Mesenchymal stem cell (in vitro differentiated cells and primary cell): ENCODE measurements around the gene MRPL34.

Experiments used
- DNase-seq: peaks from one replicate; pipeline ENCODE4 v3.0.0-alpha.2; 2013
- H2AFZ ChIP-seq: one replicate; pipeline ENCODE4 v1.6.1; 2013; ENCODE audit warnings: low read depth, mild to moderate bottlenecking, control low read depth, inconsistent platforms, low read length, moderate library complexity
- H2AK5ac ChIP-seq: 2 replicates; pipeline ENCODE4 v1.6.1; 2013; ENCODE audit warnings: low read length, moderate library complexity, mild to moderate bottlenecking, inconsistent platforms; ENCODE audit not compliant: severe bottlenecking
- H2BK120ac ChIP-seq: one replicate; pipeline ENCODE4 v1.6.1; 2013; ENCODE audit warnings: low read depth, mild to moderate bottlenecking, inconsistent platforms, low read length, moderate library complexity
- H2BK12ac ChIP-seq, 2 experiments: one replicate each; pipeline ENCODE4 v1.6.1; 2013; ENCODE audit warnings: inconsistent platforms in 2 of 2, low read length in 2 of 2, mild to moderate bottlenecking in 2 of 2, moderate library complexity in 2 of 2, control low read depth in 1 of 2
- H2BK15ac ChIP-seq: one replicate; pipeline ENCODE4 v1.6.1; 2013; ENCODE audit warnings: mild to moderate bottlenecking, low read depth, inconsistent platforms; ENCODE audit not compliant: poor library complexity, severe bottlenecking
- H2BK5ac ChIP-seq: 2 replicates; pipeline ENCODE4 v1.6.1; 2013; ENCODE audit warnings: low read depth, mild to moderate bottlenecking, low read length, control low read depth, inconsistent platforms; ENCODE audit not compliant: poor library complexity, severe bottlenecking
- H3K14ac ChIP-seq, 2 experiments: one replicate each; pipeline ENCODE4 v1.6.1; 2013; ENCODE audit warnings: inconsistent platforms in 2 of 2, low read length in 2 of 2, control low read depth in 1 of 2, mild to moderate bottlenecking in 1 of 2, moderate library complexity in 1 of 2
- H3K18ac ChIP-seq, 2 experiments: one replicate each; pipeline ENCODE4 v1.6.1; 2013; ENCODE audit warnings: inconsistent platforms in 2 of 2, low read length in 2 of 2, control low read depth in 1 of 2, low read depth in 1 of 2, mild to moderate bottlenecking in 1 of 2
- H3K23ac ChIP-seq, 2 experiments: one replicate each; pipeline ENCODE4 v1.6.1; 2013; ENCODE audit warnings: inconsistent platforms in 2 of 2, low read length in 2 of 2, mild to moderate bottlenecking in 2 of 2, moderate library complexity in 2 of 2, control low read depth in 1 of 2
- H3K27ac ChIP-seq: 2 replicates; pipeline ENCODE4 v1.5.1; 2013; ENCODE audit warnings: mild to moderate bottlenecking, moderate library complexity, low read length, control low read depth, inconsistent platforms; ENCODE audit not compliant: poor library complexity, severe bottlenecking
- H3K27me3 ChIP-seq, 2 experiments: 2 replicates each; pipeline versions ENCODE4 v1.6.1 to v1.7.0; 2013; ENCODE audit warnings: low read length in 2 of 2, mild to moderate bottlenecking in 2 of 2, moderate library complexity in 2 of 2, control low read depth in 1 of 2, inconsistent platforms in 1 of 2; ENCODE audit not compliant: control insufficient read depth in 1 of 2, insufficient read depth in 1 of 2
- H3K36me3 ChIP-seq, 2 experiments: 2 replicates each; pipeline versions ENCODE4 v1.6.1 to v1.7.0; 2013; ENCODE audit warnings: low read length in 2 of 2, control low read depth in 1 of 2, inconsistent platforms in 1 of 2, low read depth in 1 of 2, mild to moderate bottlenecking in 1 of 2; ENCODE audit not compliant: insufficient read depth in 2 of 2, control insufficient read depth in 1 of 2
- H3K4ac ChIP-seq, 2 experiments: one replicate each; pipeline ENCODE4 v1.6.1; 2013; ENCODE audit warnings: inconsistent platforms in 2 of 2, low read length in 2 of 2, mild to moderate bottlenecking in 2 of 2, moderate library complexity in 2 of 2, control low read depth in 1 of 2, low read depth in 1 of 2
- H3K4me1 ChIP-seq: 2 replicates; pipeline ENCODE4 v1.6.1; 2013; ENCODE audit warnings: low read depth, low read length, control low read depth; ENCODE audit not compliant: control insufficient read depth, insufficient read depth
- H3K4me2 ChIP-seq: 2 replicates; pipeline ENCODE4 v1.6.1; 2013; ENCODE audit warnings: low read length, mild to moderate bottlenecking, inconsistent platforms; ENCODE audit not compliant: poor library complexity, severe bottlenecking
- H3K4me3 ChIP-seq, 2 experiments: 2 replicates each; pipeline versions ENCODE4 v1.5.1 to v1.7.0; 2013; ENCODE audit warnings: low read length in 2 of 2, mild to moderate bottlenecking in 2 of 2, control low read depth in 1 of 2, low read depth in 1 of 2; ENCODE audit not compliant: insufficient read depth in 1 of 2
- H3K79me1 ChIP-seq: replicated peaks from 2 replicates; pipeline ENCODE4 v1.6.1; 2013; ENCODE audit warnings: mild to moderate bottlenecking, control low read depth, low read length, inconsistent platforms; ENCODE audit not compliant: poor library complexity, severe bottlenecking
- H3K9ac ChIP-seq: 2 replicates; pipeline ENCODE4 v1.7.0; 2013; ENCODE audit warnings: mild to moderate bottlenecking, low read length, moderate library complexity
- H3K9me3 ChIP-seq: 2 replicates; pipeline ENCODE4 v1.7.0; 2013; ENCODE audit warnings: mild to moderate bottlenecking, low read length; ENCODE audit not compliant: control insufficient read depth
- H4K8ac ChIP-seq: one replicate; pipeline ENCODE4 v1.6.1; 2013; ENCODE audit warnings: inconsistent platforms, mild to moderate bottlenecking, low read length, moderate library complexity
- H4K91ac ChIP-seq: one replicate; pipeline ENCODE4 v1.6.1; 2013; ENCODE audit warnings: mild to moderate bottlenecking, low read length, inconsistent platforms
- WGBS: methylation state at CpG from one replicate; pipeline ENCODE4 v1.1.7; 2013; ENCODE audit warnings: mixed read lengths; 5-methylcytosine and 5-hydroxymethylcytosine counted together

The MRPL34 gene

DNA sequence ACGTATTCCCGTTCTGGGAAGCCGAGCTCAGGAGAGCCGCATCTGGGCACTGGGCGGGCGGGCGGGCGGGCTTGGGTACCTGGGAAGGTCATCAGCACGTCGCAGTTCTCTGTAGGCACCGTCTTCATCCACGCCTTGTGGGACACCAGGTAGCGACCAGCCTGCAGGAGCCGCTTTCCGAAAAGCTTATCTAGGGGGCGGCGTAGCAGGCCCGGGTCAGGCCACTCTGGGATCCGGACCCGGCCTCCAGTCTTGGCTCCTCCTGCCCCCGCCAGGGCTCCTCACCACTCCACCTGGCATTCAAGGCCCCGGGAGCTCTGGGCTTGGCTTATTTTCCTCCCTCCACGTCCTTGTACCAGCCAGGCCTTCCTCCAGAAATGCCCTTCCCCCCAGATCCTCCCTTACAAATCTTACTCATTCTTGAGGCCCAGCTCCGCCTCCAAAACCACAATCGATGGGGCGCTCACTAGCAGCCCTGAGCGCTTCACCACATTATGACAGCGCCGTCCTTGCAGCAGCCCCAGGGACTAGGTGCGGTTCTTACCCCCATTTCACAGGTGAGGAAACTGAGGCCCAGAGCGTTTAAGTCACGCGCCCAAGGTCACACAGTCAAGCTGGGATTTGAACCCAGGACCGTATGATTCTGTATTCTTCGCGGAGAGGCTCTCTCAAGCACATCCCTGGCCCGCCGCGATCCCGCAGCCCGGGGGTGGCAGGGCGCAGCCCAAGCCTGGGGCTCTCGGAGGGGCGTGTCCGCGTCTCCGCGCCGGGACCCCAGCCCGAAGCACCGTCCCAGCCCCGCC lies 28.1 kb downstream of the MRPL34 start:
- H3K36me3 ChIP-seq = peaks cover 18 to 40% of the 10 kb centered on the region in 2 experiments
- peak; percentile 88 for DNase-seq
- H3K23ac ChIP-seq = peak overlapping the region in 1 of 2 experiments; percentile 73
- peaks cover 37% of the 10 kb centered on the region for H3K4me1 ChIP-seq
- H3K9me3 ChIP-seq = no peaks in the 10 kb centered on the region
- no peak overlapping the region for H2AK5ac ChIP-seq
- peak overlapping the region in 1 of 2 experiments; percentile 89 for H3K14ac ChIP-seq
- H2BK15ac ChIP-seq = peak overlapping the region; percentile 80
- H2BK5ac ChIP-seq = no peak overlapping the region
- H2AFZ ChIP-seq = peak overlapping the region; percentile 86
- WGBS = 34% methylated on average over 52 of the region's 52 CpGs
- no peak overlapping the region for H3K27ac ChIP-seq
- H3K4ac ChIP-seq = peak overlapping the region; percentile 35 to 94
- H2BK120ac ChIP-seq = peak overlapping the region; percentile 23
- H3K79me1 ChIP-seq = peaks cover 22% of the 10 kb centered on the region
- H3K27me3 ChIP-seq = no peaks in the 10 kb centered on the region
- H3K4me2 ChIP-seq = peak overlapping the region; percentile 90
- H3K18ac ChIP-seq = peak overlapping the region; percentile 45 to 85
- peak overlapping the region; percentile 78 for H3K9ac ChIP-seq
- peak overlapping the region in 1 of 2 experiments; percentile 66 for H2BK12ac ChIP-seq
- H4K8ac ChIP-seq = peak overlapping the region; percentile 67
- H4K91ac ChIP-seq = peak overlapping the region; percentile 76
- peak overlapping the region; percentile 83 to 88 for H3K4me3 ChIP-seq

GRCh38 chr19:17334414-17335409 lies 29.0 kb downstream of the MRPL34 start, which contains the start of gene ANO8:
Gene ANO8, minus strand, starts transcription at chr19:17334855. Its CDS starts 185 bp downstream, at chr19:17334670.
- Histone ChIP-seq H3K23ac (peak within 1 kb of the TSS in 1 of 2 experiments; percentile 73), H3K36me3 (peaks cover 17 to 38% of the 10 kb centered on the region in 2 experiments)

GRCh38 chr19:17335575-17335974 lies 29.9 kb downstream of the MRPL34 start:
- Histone ChIP-seq H3K36me3 (peaks cover 9 to 34% of the 10 kb centered on the region in 2 experiments), H2BK120ac (no peak overlapping the region), H3K14ac (no peak overlapping the region), H4K8ac (no peak overlapping the region), H2BK12ac (no peak overlapping the region), H3K9ac (peak overlapping the region; percentile 78), H2BK15ac (no peak overlapping the region), H2AK5ac (no peak overlapping the region), H2BK5ac (no peak overlapping the region), H3K4me2 (no peak overlapping the region), H3K18ac (no peak overlapping the region), H3K79me1 (peaks cover 19% of the 10 kb centered on the region), H3K27ac (no peak overlapping the region), H3K4me3 (peak overlapping the region in 1 of 2 experiments; percentile 88), H2AFZ (no peak overlapping the region), H3K23ac (no peak overlapping the region), H3K4me1 (peaks cover 28% of the 10 kb centered on the region), H3K4ac (no peak overlapping the region), H3K27me3 (no peaks in the 10 kb centered on the region), H4K91ac (no peak overlapping the region), H3K9me3 (no peaks in the 10 kb centered on the region)
- WGBS = 92% methylated on average over 7 of the region's 10 CpGs
- DNase-seq = no peak

More at GRCh38 chr19:17334414-17335409, 29.0 kb downstream of the MRPL34 start, which contains the start of gene ANO8:
- peak; percentile 98 for DNase-seq
- Histone ChIP-seq H3K4me1 (peaks cover 31% of the 10 kb centered on the region), H2BK15ac (peak within 1 kb of the TSS; percentile 80), H3K4me3 (peak within 1 kb of the TSS; percentile 83 to 88), H2AK5ac (no peak within 1 kb of the TSS), H3K4ac (peak within 1 kb of the TSS; percentile 35 to 94), H3K4me2 (peak within 1 kb of the TSS; percentile 90), H2AFZ (peak within 1 kb of the TSS; percentile 86), H3K9ac (peak within 1 kb of the TSS; percentile 78), H2BK12ac (peak within 1 kb of the TSS in 1 of 2 experiments; percentile 66), H3K18ac (peak within 1 kb of the TSS; percentile 45 to 85), H4K91ac (peak within 1 kb of the TSS; percentile 21), H3K27ac (no peak within 1 kb of the TSS), H2BK5ac (no peak within 1 kb of the TSS), H4K8ac (peak within 1 kb of the TSS; percentile 67), H3K79me1 (peaks cover 19% of the 10 kb centered on the region), H2BK120ac (peak within 1 kb of the TSS; percentile 23), H3K27me3 (no peaks in the 10 kb centered on the region), H3K14ac (peak within 1 kb of the TSS in 1 of 2 experiments; percentile 89), H3K9me3 (no peaks in the 10 kb centered on the region)
- 6% methylated on average over 81 of the region's 86 CpGs for WGBS
